Upper lobe of left lung (tissue), 4 donors: Measurements from ENCODE around the gene FOXN1.

Experiments
- CTCF ChIP-seq, 6 experiments: fragments of 450-650 bp in 4 of 6; fragments of 200-600 bp in 2 of 6; sonication (generic) in 2 of 6; IDR thresholded peaks; one replicate each; pipeline ENCODE4 v1.5.1; 2016 to 2019; ENCODE audit warnings: antibody characterized with exemption in 6 of 6
- POLR2A ChIP-seq, 4 donors: fragments of 450-650 bp; IDR thresholded peaks; one replicate each; pipeline ENCODE4 v1.5.1; 2016 to 2017; ENCODE audit warnings: antibody characterized with exemption in 4 of 4, mild to moderate bottlenecking in 2 of 4

- TF ChIP-seq CTCF (IDR thresholded peaks at IDR 0.05) (no peak), POLR2A (IDR thresholded peaks at IDR 0.05) (no peak)
Measured at GRCh38 chr17:28577466-28577824, 71.3 kb downstream of the FOXN1 start.
